Activated CD8-positive, alpha-beta memory T cell treated with anti-CD3 and anti-CD28 coated beads for 1 hour (primary cell): ENCODE data around the gene FGD4.

Experiments used
- DNase-seq, 2 donors: peaks; one replicate each; pipeline ENCODE4 v3.0.0-alpha.2; 2020; ENCODE audit warnings: low read depth in 1 of 2; ENCODE audit errors: extremely low read depth in 1 of 2

Gene FGD4

GRCh38 chr12:32454866-32455265, 55.5 kb downstream of the FGD4 start:
- no peak for DNase-seq

DNA sequence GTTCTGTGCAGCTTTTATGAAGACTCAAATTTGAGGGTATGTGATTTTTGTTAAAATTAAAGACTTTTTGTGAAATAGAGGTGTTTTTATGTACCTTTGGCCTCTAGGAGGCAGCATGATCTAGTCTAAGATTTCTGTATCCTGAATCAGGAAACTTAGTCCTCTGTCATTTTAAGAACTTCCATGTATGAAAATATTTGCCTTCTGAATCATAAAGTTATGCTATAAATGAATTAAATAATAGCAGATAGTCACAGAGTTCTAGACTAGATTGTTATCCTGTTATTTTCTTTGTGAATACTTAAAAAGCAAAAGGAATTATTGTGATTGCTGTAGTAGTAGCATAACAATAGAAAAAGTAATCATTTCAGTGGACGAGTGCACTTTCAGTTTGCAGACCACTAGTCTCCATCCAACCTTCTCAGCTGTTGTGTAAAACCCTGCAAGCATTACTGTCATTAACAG, 56.3 kb downstream of the FGD4 start:
- no peak for DNase-seq

- no peak for DNase-seq
These were observed 58.1 kb downstream of the FGD4 start for GRCh38 chr12:32457251-32458025.

GRCh38 chr12:32460638-32461037, 61.3 kb downstream of the FGD4 start:
- no peak for DNase-seq

DNA sequence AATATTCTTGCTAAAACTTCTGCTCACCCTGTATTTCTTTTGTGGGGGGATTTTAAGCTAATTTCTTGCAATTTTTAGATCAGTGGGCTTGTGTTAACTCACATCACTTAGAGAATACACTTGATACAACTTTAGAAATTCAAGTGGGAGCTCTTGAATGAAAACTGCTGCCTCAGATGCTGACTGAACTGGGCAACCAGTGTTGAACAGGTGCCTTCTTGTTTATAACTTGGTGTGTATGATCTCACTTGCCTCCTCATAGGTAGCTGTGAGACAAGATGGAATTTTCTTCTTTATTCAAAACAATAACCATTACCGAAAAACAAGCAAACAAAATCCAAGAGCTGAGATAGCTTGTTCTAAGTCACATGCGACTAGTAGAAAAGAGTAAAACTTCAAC, 63.5 kb downstream of the FGD4 start:
- DNase-seq = no peak

DNA sequence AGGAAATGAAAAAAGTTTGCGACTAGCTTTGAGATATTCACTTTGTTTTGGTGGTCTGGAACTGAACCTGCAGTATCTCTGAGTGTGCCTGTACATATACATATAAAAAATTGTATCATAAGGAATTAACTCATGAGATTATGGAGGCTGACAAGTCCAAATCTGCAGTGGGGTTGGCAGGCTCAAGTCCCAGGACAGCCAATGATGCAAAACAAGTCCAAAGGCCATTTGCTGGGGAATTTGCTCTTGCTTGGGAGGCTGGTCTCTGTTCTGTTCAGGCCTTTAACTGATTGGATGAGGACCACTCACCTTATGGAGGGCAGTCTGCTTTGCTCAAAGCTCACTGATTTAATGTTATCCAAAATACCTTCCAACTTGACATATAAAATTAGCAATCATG, 66.8 kb downstream of the FGD4 start:
- DNase-seq = no peak

DNA sequence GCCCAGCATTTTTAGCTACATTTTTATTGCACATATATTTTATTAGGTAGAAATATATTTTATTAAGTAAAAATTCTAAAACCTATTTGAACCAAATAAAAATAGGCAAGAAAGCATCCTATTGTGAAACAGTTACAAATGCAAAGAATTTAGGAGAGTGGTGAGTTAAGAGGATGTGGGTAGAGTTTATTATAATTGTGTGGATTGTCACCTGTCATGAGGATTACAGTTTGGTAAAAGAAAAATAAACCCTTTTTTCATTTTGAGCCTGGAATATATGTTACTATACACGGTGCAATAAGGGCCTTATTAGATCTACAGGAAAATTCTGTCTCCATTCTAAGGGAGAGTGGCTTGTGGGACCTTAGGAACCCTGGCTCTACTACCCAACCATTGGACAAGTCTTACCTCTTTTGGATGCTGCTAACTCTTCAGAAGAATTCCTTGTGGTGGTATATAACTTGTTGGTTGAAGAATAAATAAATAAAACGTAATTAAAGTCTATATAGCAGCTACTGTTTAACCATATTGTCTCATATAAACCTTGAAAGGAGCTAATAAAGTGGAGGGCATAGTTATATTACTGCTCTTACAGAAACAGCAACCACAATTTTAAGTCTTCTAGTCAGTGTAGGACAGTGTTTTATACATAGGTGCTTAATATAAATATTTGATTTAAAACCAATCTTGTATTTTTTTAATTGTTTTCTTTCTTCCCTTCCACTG, 67.8 kb downstream of the FGD4 start:
- no peak for DNase-seq

GRCh38 chr12:32467959-32468863, 68.9 kb downstream of the FGD4 start:
- no peak for DNase-seq

GRCh38 chr12:32470936-32471470, 71.6 kb downstream of the FGD4 start:
- DNase-seq = no peak

GRCh38 chr12:32471591-32472001, 72.2 kb downstream of the FGD4 start:
- no peak for DNase-seq

- DNase-seq = no peak
These were observed 76.4 kb downstream of the FGD4 start for GRCh38 chr12:32475724-32476123.

GRCh38 chr12:32476446-32476845, 77.1 kb downstream of the FGD4 start:
- no peak for DNase-seq

DNA sequence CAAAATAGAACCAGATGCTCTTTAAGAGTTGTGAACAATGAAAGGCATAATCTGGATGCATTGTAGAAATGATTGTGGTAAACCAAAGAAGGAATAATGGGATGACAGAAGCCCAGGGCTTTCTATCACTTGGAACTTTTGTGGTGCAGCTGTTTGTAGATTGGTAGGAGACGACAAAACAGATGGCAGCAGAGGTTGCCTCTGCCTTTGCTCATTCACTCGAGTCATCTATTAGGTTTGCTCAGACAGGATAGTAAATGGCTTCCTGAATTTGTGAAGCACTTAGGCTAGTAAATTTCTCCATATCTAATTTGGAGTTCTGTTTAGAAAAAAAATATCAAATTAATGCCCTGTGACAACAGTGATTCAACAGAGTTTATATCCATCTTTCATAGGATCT, 78.4 kb downstream of the FGD4 start:
- no peak for DNase-seq

GRCh38 chr12:32478166-32478565, 78.8 kb downstream of the FGD4 start:
- DNase-seq = no peak

GRCh38 chr12:32478858-32479725, 79.7 kb downstream of the FGD4 start:
- DNase-seq = no peak

GRCh38 chr12:32482226-32482625, 82.9 kb downstream of the FGD4 start:
- DNase-seq = no peak

DNA sequence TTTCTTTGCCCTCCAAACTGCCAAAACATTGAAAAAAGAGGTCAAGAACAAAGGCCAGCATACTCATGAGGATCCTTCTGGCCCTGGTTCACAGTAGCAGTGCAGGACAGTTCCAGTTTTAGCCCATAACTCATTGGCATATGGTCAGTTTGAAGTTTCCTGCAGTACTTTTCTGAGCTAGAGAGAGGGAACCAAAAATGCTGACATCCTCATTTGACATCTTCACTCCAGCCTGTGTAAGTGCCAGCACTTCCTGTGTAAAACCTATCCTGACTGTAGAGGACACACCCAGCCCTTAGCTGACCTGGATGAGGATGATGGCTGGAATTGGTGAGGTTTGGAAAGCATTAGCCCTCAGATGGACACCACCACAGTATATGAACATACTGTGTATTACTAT, 84.1 kb downstream of the FGD4 start:
- no peak for DNase-seq

DNA sequence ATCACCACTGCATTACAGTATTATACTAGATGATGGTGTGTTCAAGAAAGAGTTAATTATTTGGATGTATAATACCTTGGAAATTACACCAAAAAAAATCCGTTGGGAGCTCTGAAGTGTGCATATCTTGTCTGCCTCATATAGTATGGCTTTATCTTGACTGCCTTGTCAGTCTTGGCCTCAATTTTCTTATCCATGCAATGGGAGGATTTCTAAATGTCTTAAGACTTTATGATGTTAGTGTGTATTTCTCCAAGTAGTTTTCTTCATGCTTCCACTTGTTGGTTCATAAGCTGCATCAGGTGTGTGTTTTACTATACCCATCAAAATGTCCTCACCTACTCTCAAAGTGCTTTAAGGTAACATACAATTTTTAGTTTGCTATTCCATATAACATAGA, 84.6 kb downstream of the FGD4 start:
- no peak for DNase-seq

- no peak for DNase-seq
These were observed 86.8 kb downstream of the FGD4 start for GRCh38 chr12:32486158-32486557.

DNA sequence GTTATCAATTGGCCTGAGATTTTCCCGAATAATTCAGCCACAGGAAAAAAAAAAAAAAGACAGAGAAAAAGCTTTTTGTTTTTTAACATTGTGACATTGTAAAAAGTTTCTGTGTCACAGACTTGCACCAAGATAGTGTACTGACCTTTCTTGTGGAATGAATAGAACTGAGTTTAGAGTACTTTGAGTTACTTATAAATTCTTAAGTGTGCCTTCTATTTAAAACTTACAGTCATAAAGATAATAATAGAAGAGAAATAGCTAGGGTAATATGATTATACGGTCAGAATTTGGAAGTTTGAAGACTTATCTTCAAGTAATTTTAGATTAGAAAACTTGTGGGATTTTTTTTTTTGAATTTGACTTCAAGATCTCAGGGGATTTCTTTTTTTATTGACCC, 88.8 kb downstream of the FGD4 start:
- no peak for DNase-seq
